ENCODE measurements around the gene CPSF4L. TPM values are rescaled to one million over a fixed set of nuclear protein-coding genes. Genes with fewer than 3 reads are reported as not detected.
A peak's percentile ranks its signal among the peaks of the same experiment; 100 is the strongest.

CPSF4L gene
- total and polyA plus RNA-seq, 2 of the 13 experiments (the other 11 are each of a cell fraction or from before 2014, with no cell fraction given): 0.73 to 1.6 TPM

- TF ChIP-seq, protein P1, sequence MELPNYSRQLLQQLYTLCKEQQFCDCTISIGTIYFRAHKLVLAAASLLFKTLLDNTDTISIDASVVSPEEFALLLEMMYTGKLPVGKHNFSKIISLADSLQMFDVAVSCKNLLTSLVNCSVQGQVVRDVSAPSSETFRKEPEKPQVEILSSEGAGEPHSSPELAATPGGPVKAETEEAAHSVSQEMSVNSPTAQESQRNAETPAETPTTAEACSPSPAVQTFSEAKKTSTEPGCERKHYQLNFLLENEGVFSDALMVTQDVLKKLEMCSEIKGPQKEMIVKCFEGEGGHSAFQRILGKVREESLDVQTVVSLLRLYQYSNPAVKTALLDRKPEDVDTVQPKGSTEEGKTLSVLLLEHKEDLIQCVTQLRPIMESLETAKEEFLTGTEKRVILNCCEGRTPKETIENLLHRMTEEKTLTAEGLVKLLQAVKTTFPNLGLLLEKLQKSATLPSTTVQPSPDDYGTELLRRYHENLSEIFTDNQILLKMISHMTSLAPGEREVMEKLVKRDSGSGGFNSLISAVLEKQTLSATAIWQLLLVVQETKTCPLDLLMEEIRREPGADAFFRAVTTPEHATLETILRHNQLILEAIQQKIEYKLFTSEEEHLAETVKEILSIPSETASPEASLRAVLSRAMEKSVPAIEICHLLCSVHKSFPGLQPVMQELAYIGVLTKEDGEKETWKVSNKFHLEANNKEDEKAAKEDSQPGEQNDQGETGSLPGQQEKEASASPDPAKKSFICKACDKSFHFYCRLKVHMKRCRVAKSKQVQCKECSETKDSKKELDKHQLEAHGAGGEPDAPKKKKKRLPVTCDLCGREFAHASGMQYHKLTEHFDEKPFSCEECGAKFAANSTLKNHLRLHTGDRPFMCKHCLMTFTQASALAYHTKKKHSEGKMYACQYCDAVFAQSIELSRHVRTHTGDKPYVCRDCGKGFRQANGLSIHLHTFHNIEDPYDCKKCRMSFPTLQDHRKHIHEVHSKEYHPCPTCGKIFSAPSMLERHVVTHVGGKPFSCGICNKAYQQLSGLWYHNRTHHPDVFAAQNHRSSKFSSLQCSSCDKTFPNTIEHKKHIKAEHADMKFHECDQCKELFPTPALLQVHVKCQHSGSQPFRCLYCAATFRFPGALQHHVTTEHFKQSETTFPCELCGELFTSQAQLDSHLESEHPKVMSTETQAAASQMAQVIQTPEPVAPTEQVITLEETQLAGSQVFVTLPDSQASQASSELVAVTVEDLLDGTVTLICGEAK (IDR thresholded peaks at IDR 0.05): no peak
- TF ChIP-seq, protein P1 (CRISPR knock-in tag; IDR thresholded peaks at IDR 0.05): 0 out of 2 replicates have a peak, but pooled peaks have one; percentile 60
- TF ChIP-seq PATZ1 (CRISPR knock-in tag; IDR thresholded peaks at IDR 0.05) (peak; percentile 73), ATF3 (CRISPR knock-in tag; IDR thresholded peaks at IDR 0.05) (no peak), ZNF24 (IDR thresholded peaks at IDR 0.05) (no peak), TEAD2 (CRISPR knock-in tag; IDR thresholded peaks at IDR 0.05) (no peak; the same call in 1 of the 2 replicates), ZNF556 (CRISPR knock-in tag; IDR thresholded peaks at IDR 0.05; ENCODE audit: borderline replicate concordance) (peak; percentile 93), ZNF563 (CRISPR knock-in tag; IDR thresholded peaks at IDR 0.05) (peak; percentile 40; the same call in 1 of the 2 replicates), MED1 (CRISPR knock-in tag; IDR thresholded peaks at IDR 0.05) (peak; percentile 86), SIX4 (CRISPR knock-in tag; IDR thresholded peaks at IDR 0.05) (peak; percentile 34; the same call in 1 of the 2 replicates), ZC3H13 (CRISPR knock-in tag; IDR thresholded peaks at IDR 0.05) (peak; percentile 88), RBAK (CRISPR knock-in tag; IDR thresholded peaks at IDR 0.05) (no peak), SNAPC2 (CRISPR knock-in tag; IDR thresholded peaks at IDR 0.05) (0 out of 2 replicates have a peak, but pooled peaks have one; percentile 55), ZNF276 (CRISPR knock-in tag; IDR thresholded peaks at IDR 0.05; ENCODE audit: low read depth) (peak; percentile 23; the same call in 1 of the 2 replicates)
Measured at GRCh38 chr17:73231841-73232586, 29.7 kb downstream of the CPSF4L start (continued).

All from HepG2 (cell line).